Fibroblast of lung (primary cell): ENCODE results near the gene GOPC. TPM values are rescaled to one million over a fixed set of nuclear protein-coding genes. Genes with fewer than 3 reads are reported as not detected.

Source experiments
- DNase-seq, 2 donors: peaks; one replicate each; pipeline versions ENCODE4 v3.0.0 to v3.0.0-alpha.2; 2010; ENCODE audit warnings: low read depth in 2 of 2
- H2AFZ ChIP-seq: 2 replicates; pipeline ENCODE4 v1.5.1; 2012; ENCODE audit warnings: low read length, control low read depth, inconsistent platforms
- H3K27ac ChIP-seq: 2 replicates; pipeline ENCODE4 v1.5.1; 2011; ENCODE audit warnings: low read length, control low read depth; ENCODE audit not compliant: insufficient read depth
- H3K27me3 ChIP-seq: 2 replicates; pipeline ENCODE4 v1.5.1; 2011; ENCODE audit warnings: mild to moderate bottlenecking, low read length; ENCODE audit not compliant: control insufficient read depth, insufficient read depth
- H3K36me3 ChIP-seq: 2 replicates; pipeline ENCODE4 v1.5.1; 2011; ENCODE audit warnings: low read length; ENCODE audit not compliant: control insufficient read depth, insufficient read depth
- H3K4me1 ChIP-seq: 2 replicates; pipeline ENCODE4 v1.5.1; 2011; ENCODE audit warnings: low read length; ENCODE audit not compliant: control insufficient read depth, insufficient read depth; ENCODE audit errors: extremely low read depth
- H3K4me2 ChIP-seq: 2 replicates; pipeline ENCODE4 v1.5.1; 2011; ENCODE audit warnings: low read length, control low read depth; ENCODE audit not compliant: insufficient read depth; ENCODE audit errors: extremely low read depth
- H3K4me3 ChIP-seq, 4 experiments: fragments of 200-600 bp in 1 of 4; sonication (generic) in 1 of 4; replicated peaks in 1 of 4; 2 replicates each; pipeline ENCODE4 v1.5.1; 2011 to 2016; ENCODE audit warnings: low read length in 4 of 4, low read depth in 3 of 4, mild to moderate bottlenecking in 3 of 4, control low read depth in 2 of 4, inconsistent platforms in 1 of 4, mixed read lengths in 1 of 4; ENCODE audit not compliant: insufficient read depth in 1 of 4; ENCODE audit errors: control extremely low read depth in 1 of 4
- H3K79me2 ChIP-seq: 2 replicates; pipeline ENCODE4 v1.5.1; 2012; ENCODE audit warnings: mild to moderate bottlenecking, low read length, inconsistent platforms; ENCODE audit not compliant: control insufficient read depth, insufficient read depth
- H3K9ac ChIP-seq: 2 replicates; pipeline ENCODE4 v1.5.1; 2011; ENCODE audit warnings: mild to moderate bottlenecking, low read length, control low read depth; ENCODE audit not compliant: insufficient read depth
- H3K9me3 ChIP-seq: 2 replicates; pipeline ENCODE4 v1.5.1; 2012; ENCODE audit warnings: low read depth, low read length; ENCODE audit not compliant: control insufficient read depth, insufficient read depth
- H4K20me1 ChIP-seq: 2 replicates; pipeline ENCODE4 v1.5.1; 2011; ENCODE audit warnings: low read length; ENCODE audit not compliant: control insufficient read depth, insufficient read depth; ENCODE audit errors: extremely low read depth
- CTCF ChIP-seq, 2 donors: IDR thresholded peaks in 1 of 2; conservative IDR thresholded peaks in 1 of 2; 1 replicate in 1 of 2; 2 replicates in 1 of 2; pipeline ENCODE4 v1.5.1; 2011 to 2012; ENCODE audit warnings: low read length in 2 of 2, control low read depth in 1 of 2, inconsistent platforms in 1 of 2, low read depth in 1 of 2, mild to moderate bottlenecking in 1 of 2
- EZH2 ChIP-seq: IDR thresholded peaks from 2 replicates; pipeline ENCODE4 v1.5.1; 2012; ENCODE audit warnings: low read length, control low read depth, mild to moderate bottlenecking; ENCODE audit errors: missing control alignments
- polyA plus RNA-seq, 2 donors: library from polyadenylated mRNA; depleted of rRNA in 1 of 2; stranded (reverse) in 1 of 2; unstranded in 1 of 2; fragments of >200 nt; gene quantifications; 2 replicates each; pipeline ENCODE4 v1.2.1, GENCODE V29; 2011 to 2012; ENCODE audit warnings: missing spikeins in 1 of 2
- total RNA-seq: library from RNA; depleted of rRNA; stranded (reverse); fragments of >200 nt; gene quantifications from 2 replicates; pipeline ENCODE4 v1.2.1, GENCODE V29; 2014

GOPC gene
- total and polyA plus RNA-seq, 2 donors (not counting 1 experiment from before 2014, with no cell fraction given) = 32.2 to 45.4 TPM

DNA sequence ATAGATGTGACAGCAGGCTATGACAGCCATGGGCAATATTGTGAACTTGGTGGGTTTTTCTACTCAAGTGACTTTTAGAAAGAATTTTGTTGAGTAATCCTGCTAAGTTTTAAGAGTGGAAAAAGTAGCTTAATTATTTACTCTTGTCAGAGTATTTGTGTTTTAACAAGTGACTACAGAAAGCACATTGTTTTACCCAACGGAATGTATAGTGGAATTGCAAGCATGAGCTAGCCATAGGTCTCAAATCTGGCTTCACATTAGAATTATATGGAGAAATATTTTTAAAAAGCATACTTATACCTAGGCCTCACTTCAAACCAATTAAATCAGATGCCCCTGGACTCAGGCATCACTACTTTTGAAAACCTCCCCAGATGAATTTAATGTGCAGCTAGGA lies 35.5 kb upstream of the GOPC start:
- Histone ChIP-seq H2AFZ (no peak overlapping the region), H3K79me2 (no peaks in the 10 kb centered on the region), H3K27me3 (no peaks in the 10 kb centered on the region), H4K20me1 (no peaks in the 10 kb centered on the region), H3K4me2 (no peak overlapping the region), H3K4me3 (no peak overlapping the region), H3K9ac (no peak overlapping the region), H3K4me1 (no peaks in the 10 kb centered on the region), H3K27ac (no peak overlapping the region), H3K36me3 (no peaks in the 10 kb centered on the region), H3K9me3 (no peaks in the 10 kb centered on the region)
- TF ChIP-seq EZH2 (no peak), CTCF (conservative IDR thresholded peaks at IDR 0.05 in 1 of 2, IDR thresholded peaks at IDR 0.05 in 1 of 2; ENCODE audit: low read depth in 1 of 2, low read length in 2 of 2) (no peak)
- DNase-seq = no peak

DNA sequence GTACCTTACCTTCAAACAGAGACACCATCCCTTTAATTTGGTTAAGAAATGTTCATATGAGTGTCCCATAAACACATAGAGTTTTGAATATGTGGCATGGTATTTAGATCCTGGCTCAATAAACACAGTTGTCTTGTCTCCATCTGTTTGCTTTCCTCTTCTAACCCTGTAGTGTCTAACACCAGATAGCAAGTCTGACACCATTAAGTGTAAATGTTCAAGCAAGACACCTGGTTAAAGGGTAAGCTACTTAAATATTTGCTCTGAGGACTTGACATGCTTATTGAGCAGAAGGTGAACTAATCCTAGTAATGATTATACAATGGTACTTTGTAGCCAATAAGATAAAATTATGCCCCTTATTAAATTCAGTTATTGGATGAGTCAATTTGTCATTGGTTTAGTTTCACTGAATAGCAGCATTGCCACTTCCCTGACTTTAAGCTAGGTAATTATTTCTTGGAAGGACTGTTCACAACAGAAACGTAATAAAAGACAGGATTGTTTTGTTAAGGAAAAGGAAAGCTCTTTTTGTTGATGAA lies 26.9 kb upstream of the GOPC start:
- Histone ChIP-seq H3K79me2 (no peaks in the 10 kb centered on the region), H3K36me3 (no peaks in the 10 kb centered on the region), H4K20me1 (no peaks in the 10 kb centered on the region), H3K4me2 (no peak overlapping the region), H3K27ac (no peak overlapping the region), H3K9me3 (no peaks in the 10 kb centered on the region), H3K4me1 (no peaks in the 10 kb centered on the region), H3K4me3 (no peak overlapping the region), H3K27me3 (no peaks in the 10 kb centered on the region), H2AFZ (no peak overlapping the region), H3K9ac (no peak overlapping the region)
- TF ChIP-seq EZH2 = no peak
- TF ChIP-seq CTCF (conservative IDR thresholded peaks at IDR 0.05 in 1 of 2, IDR thresholded peaks at IDR 0.05 in 1 of 2; ENCODE audit: low read depth in 1 of 2, low read length in 2 of 2) = no peak
- DNase-seq = no peak

GRCh38 chr6:117627533-117627932 lies 25.2 kb upstream of the GOPC start:
- no peak overlapping the region for H3K27ac ChIP-seq
- H3K36me3 ChIP-seq = no peaks in the 10 kb centered on the region
- no peak overlapping the region for H2AFZ ChIP-seq
- no peak for DNase-seq
- no peaks in the 10 kb centered on the region for H3K9me3 ChIP-seq
- no peak overlapping the region for H3K4me2 ChIP-seq
- no peak overlapping the region for H3K9ac ChIP-seq
- no peak for TF ChIP-seq CTCF (conservative IDR thresholded peaks at IDR 0.05 in 1 of 2, IDR thresholded peaks at IDR 0.05 in 1 of 2; ENCODE audit: low read depth in 1 of 2, low read length in 2 of 2)
- no peak for TF ChIP-seq EZH2
- H3K4me3 ChIP-seq = no peak overlapping the region
- H3K27me3 ChIP-seq = no peaks in the 10 kb centered on the region
- no peaks in the 10 kb centered on the region for H3K4me1 ChIP-seq
- no peaks in the 10 kb centered on the region for H4K20me1 ChIP-seq
- H3K79me2 ChIP-seq = no peaks in the 10 kb centered on the region
